ENCODE measurements around the gene RSBN1. TPM values are rescaled to one million over a fixed set of nuclear protein-coding genes. Genes with fewer than 3 reads are reported as not detected.
A peak's percentile ranks its signal among the peaks of the same experiment; 100 is the strongest.

RSBN1 gene
- total RNA-seq, 4 donors from 2014 or later = 15.8 to 24.3 (median 20.1) TPM

- H3K36me3 ChIP-seq = peaks cover 0 to 6% (median 0%) of the 10 kb centered on the region in 4 donors
- H3K4me3 ChIP-seq = no peak overlapping the region
- intact Hi-C loops (cut with DNase I) = no loop called here
- TF ChIP-seq CTCF (IDR thresholded peaks at IDR 0.05) (no peak), POLR2AphosphoS5 (IDR thresholded peaks at IDR 0.05) (no peak), EP300 (IDR thresholded peaks at IDR 0.05) (no peak), POLR2A (IDR thresholded peaks at IDR 0.05; ENCODE audit: low read depth) (no peak)
- WGBS = 71% methylated on average over 1 of the region's 1 CpG
- no peaks in the 10 kb centered on the region for H3K27me3 ChIP-seq
- peaks cover 46 to 55% (median 53%) of the 10 kb centered on the region in 4 donors for H3K4me1 ChIP-seq
- H3K9me3 ChIP-seq = no peaks in the 10 kb centered on the region
- DNase-seq (ENCODE audit: extremely low spot score) = no peak
- no peak overlapping the region for H3K27ac ChIP-seq (replicated peaks in 1 of 4)
Observed at GRCh38 chr1:113786069-113786468, 26.2 kb downstream of the RSBN1 start.

- Histone ChIP-seq H3K4me1 (peaks cover 50 to 69% (median 62%) of the 10 kb centered on the region in 4 donors), H3K27me3 (no peaks in the 10 kb centered on the region), H3K36me3 (peaks cover 0 to 2% (median 0%) of the 10 kb centered on the region in 4 donors), H3K27ac (replicated peaks in 1 of 4) (peak overlapping the region in 1 of 4 donors; percentile 1), H3K4me3 (no peak overlapping the region), H3K9me3 (no peaks in the 10 kb centered on the region)
- no peak for DNase-seq (ENCODE audit: extremely low spot score)
- TF ChIP-seq POLR2AphosphoS5 (IDR thresholded peaks at IDR 0.05) = no peak
- no peak for TF ChIP-seq CTCF (IDR thresholded peaks at IDR 0.05)
- no peak for TF ChIP-seq EP300 (IDR thresholded peaks at IDR 0.05)
- intact Hi-C loops (cut with DNase I) = no loop called here
- 85% methylated on average over 5 of the region's 5 CpGs for WGBS
Observed at GRCh38 chr1:113784104-113784779, 28.0 kb downstream of the RSBN1 start.

GRCh38 chr1:113783254-113784103, 28.8 kb downstream of the RSBN1 start:
- Histone ChIP-seq H3K27me3 (no peaks in the 10 kb centered on the region), H3K27ac (replicated peaks in 1 of 4) (peak overlapping the region in 1 of 4 donors; percentile 1), H3K36me3 (no peaks in the 10 kb centered on the region), H3K4me3 (no peak overlapping the region), H3K9me3 (no peaks in the 10 kb centered on the region), H3K4me1 (peaks cover 42 to 62% (median 57%) of the 10 kb centered on the region in 4 donors)
- TF ChIP-seq POLR2AphosphoS5 (IDR thresholded peaks at IDR 0.05) (peak in 1 of 2 donors; percentile 5), CTCF (IDR thresholded peaks at IDR 0.05) (no peak), POLR2A (IDR thresholded peaks at IDR 0.05; ENCODE audit: low read depth) (no peak), EP300 (IDR thresholded peaks at IDR 0.05) (no peak)
- no peak for DNase-seq (ENCODE audit: extremely low spot score)
- 38% methylated on average over 4 of the region's 4 CpGs for WGBS
- intact Hi-C loops (cut with DNase I) = no loop called here

- 25% methylated on average over 2 of the region's 2 CpGs for WGBS
- Histone ChIP-seq H3K9me3 (no peaks in the 10 kb centered on the region), H3K36me3 (no peaks in the 10 kb centered on the region), H3K4me1 (peaks cover 41 to 59% (median 56%) of the 10 kb centered on the region in 4 donors), H3K27me3 (no peaks in the 10 kb centered on the region), H3K27ac (replicated peaks in 1 of 4) (no peak overlapping the region), H3K4me3 (no peak overlapping the region)
- intact Hi-C loops (cut with DNase I) = no loop called here
- no peak for DNase-seq (ENCODE audit: extremely low spot score)
- TF ChIP-seq POLR2A (IDR thresholded peaks at IDR 0.05; ENCODE audit: low read depth) = no peak
- TF ChIP-seq EP300 (IDR thresholded peaks at IDR 0.05) = no peak
- TF ChIP-seq POLR2AphosphoS5 (IDR thresholded peaks at IDR 0.05) = no peak
- TF ChIP-seq CTCF (IDR thresholded peaks at IDR 0.05) = no peak
Observed at GRCh38 chr1:113782406-113782805, 29.9 kb downstream of the RSBN1 start.

All from esophagus muscularis mucosa (tissue), 4 donors.